Mucosa of rectum (tissue), 2 donors: ENCODE results near the gene SCN11A.
"Not testable (repeated sequence)": the region's sequence is repeated elsewhere in the genome, so short reads cannot be mapped to it uniquely, and the experiment has no call there.

Source experiments
- H3K27ac ChIP-seq, 2 donors: one replicate each; pipeline ENCODE4 v1.7.0; 2013; ENCODE audit warnings: inconsistent platforms in 2 of 2, low read depth in 2 of 2, low read length in 2 of 2
- H3K27me3 ChIP-seq, 2 donors: one replicate each; pipeline ENCODE4 v1.7.0; 2013; ENCODE audit warnings: low read length in 2 of 2; ENCODE audit not compliant: control insufficient read depth in 2 of 2, insufficient read depth in 2 of 2
- H3K36me3 ChIP-seq, 2 donors: one replicate each; pipeline ENCODE4 v1.7.0; 2013; ENCODE audit warnings: low read length in 2 of 2; ENCODE audit not compliant: control insufficient read depth in 2 of 2, insufficient read depth in 2 of 2
- H3K4me1 ChIP-seq, 2 donors: one replicate each; pipeline ENCODE4 v1.7.0; 2013; ENCODE audit warnings: low read length in 2 of 2, mild to moderate bottlenecking in 1 of 2; ENCODE audit not compliant: control insufficient read depth in 2 of 2, insufficient read depth in 2 of 2
- H3K4me3 ChIP-seq, 2 donors: one replicate each; pipeline ENCODE4 v1.7.0; 2013; ENCODE audit warnings: low read length in 2 of 2
- H3K9ac ChIP-seq, 2 donors: one replicate each; pipeline ENCODE4 v1.7.0; 2013; ENCODE audit warnings: low read length in 2 of 2, low read depth in 1 of 2, mild to moderate bottlenecking in 1 of 2
- H3K9me3 ChIP-seq, 2 donors: one replicate each; pipeline ENCODE4 v1.7.0; 2013; ENCODE audit warnings: low read length in 2 of 2; ENCODE audit not compliant: control insufficient read depth in 2 of 2
- donor health status: healthy.
- donor health status: Normal muscosa, but diverticular disease.

The SCN11A gene

DNA sequence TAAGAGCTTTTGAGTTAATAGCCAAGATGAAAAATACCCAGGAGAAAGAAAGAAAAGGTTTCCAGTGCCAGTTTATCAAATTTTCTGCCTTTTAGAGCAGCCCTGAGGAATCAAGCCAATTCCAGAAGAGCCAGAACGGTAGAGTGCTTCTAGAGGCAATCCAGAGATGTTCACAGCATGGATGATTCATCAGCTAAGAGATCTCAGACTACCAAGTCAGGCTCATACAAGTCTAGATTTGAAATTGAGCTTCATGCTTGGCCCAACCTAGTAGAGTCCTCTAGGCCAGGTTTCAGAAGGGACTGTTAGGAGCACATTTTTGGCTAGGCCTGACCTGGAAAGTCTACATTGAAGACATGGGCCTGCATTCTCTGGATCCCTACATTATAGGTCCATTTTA lies 15.5 kb upstream of the SCN11A start:
- Histone ChIP-seq H3K9ac (no peak overlapping the region), H3K9me3 (no peaks in the 10 kb centered on the region), H3K36me3 (peaks cover 32 to 42% of the 10 kb centered on the region in 2 donors), H3K4me3 (no peak overlapping the region), H3K27me3 (no peaks in the 10 kb centered on the region), H3K4me1 (no peaks in the 10 kb centered on the region), H3K27ac (no peak overlapping the region)

DNA sequence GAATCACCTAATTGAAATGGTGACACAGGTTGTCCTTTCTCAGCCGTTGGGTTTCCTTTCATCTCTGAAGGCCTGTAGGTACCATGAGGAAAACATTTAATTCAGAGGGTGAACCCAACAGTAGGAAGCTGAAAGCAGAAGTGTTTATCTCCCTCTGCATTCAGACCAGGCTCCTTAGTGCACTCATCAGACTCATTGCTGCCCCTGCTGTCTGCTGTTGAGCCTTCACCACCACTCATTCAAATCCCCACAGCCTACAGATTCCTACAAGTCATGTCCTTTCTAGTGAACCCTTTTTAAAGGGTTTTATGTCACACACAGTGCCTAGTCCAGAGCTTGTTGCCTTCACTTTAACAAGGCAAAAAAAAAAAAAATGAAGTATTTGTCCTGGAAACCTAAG lies 13.5 kb upstream of the SCN11A start:
- H3K9me3 ChIP-seq = no peaks in the 10 kb centered on the region
- H3K4me3 ChIP-seq = no peak overlapping the region
- H3K36me3 ChIP-seq = peaks cover 23 to 33% of the 10 kb centered on the region in 2 donors
- no peak overlapping the region for H3K27ac ChIP-seq
- H3K9ac ChIP-seq = no peak overlapping the region
- no peaks in the 10 kb centered on the region for H3K27me3 ChIP-seq
- no peaks in the 10 kb centered on the region for H3K4me1 ChIP-seq

DNA sequence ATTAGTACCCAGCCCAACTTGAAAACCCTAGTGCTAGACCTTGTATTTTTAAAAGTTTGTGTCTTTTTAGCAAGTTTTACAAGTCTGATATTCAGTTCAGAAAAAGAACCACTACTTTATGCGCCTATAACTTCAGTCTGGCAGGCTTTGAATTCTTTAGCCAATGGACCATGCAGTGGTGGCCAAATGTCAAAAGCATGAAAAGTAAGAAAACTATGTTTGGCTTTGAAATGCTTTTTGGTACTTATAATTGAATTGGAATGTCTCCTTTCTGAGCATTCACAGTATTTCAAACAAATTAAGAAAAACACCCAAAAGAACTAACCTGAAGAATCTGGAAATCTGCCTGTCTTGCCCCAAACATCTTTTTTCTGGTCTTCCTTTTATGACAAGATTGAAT lies 12.9 kb upstream of the SCN11A start:
- H3K36me3 ChIP-seq = peaks cover 21 to 27% of the 10 kb centered on the region in 2 donors
- no peak overlapping the region for H3K27ac ChIP-seq
- no peak overlapping the region for H3K4me3 ChIP-seq
- H3K9me3 ChIP-seq = no peaks in the 10 kb centered on the region
- H3K4me1 ChIP-seq = no peaks in the 10 kb centered on the region
- H3K27me3 ChIP-seq = no peaks in the 10 kb centered on the region
- no peak overlapping the region for H3K9ac ChIP-seq

DNA sequence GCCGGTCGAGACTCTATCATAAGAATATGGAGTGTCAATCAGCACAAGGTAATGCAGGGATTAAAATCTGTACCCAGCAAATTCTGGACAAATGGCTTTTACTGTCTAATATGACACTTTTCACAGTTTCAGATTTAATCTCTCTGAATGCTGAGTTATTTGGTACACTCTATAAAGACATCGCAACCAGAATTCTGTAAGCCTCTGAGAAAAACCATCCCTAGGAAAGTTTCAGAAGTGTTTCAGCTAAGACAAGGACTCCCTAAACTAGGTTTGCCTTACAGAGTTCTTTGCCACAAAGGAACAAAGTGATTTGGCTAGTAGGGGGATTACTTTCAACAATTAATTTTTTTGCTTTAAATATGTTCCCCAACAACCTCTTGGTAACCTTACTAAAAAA lies 11.4 kb upstream of the SCN11A start:
- Histone ChIP-seq H3K4me3 (no peak overlapping the region), H3K27me3 (no peaks in the 10 kb centered on the region), H3K27ac (no peak overlapping the region), H3K9ac (no peak overlapping the region), H3K9me3 (no peaks in the 10 kb centered on the region), H3K36me3 (peaks cover 17 to 19% of the 10 kb centered on the region in 2 donors), H3K4me1 (no peaks in the 10 kb centered on the region)

DNA sequence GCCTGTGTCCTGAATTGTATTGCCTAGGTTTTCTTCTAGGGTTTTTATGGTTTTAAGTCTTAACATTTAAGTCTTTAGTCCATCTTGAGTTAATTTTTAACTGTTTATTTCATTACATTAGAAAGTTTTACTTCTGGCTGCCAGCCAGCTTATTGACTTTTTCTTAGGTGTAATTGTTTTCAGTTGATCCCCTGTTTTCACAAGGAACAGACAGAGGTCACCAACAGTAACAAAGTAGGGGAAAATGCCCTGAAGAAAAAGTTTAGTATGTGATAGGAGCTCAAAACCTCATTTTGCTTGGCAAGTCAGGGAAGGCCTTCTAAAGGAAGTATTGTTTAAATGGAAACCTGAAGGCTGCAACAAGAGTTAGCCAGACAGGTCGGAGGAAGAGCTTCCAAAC lies 10.4 kb upstream of the SCN11A start:
- Histone ChIP-seq H3K27ac (no peak overlapping the region), H3K4me3 (no peak overlapping the region), H3K36me3 (peaks cover 10 to 14% of the 10 kb centered on the region in 2 donors), H3K4me1 (no peaks in the 10 kb centered on the region), H3K9ac (no peak overlapping the region), H3K27me3 (no peaks in the 10 kb centered on the region), H3K9me3 (no peaks in the 10 kb centered on the region)

DNA sequence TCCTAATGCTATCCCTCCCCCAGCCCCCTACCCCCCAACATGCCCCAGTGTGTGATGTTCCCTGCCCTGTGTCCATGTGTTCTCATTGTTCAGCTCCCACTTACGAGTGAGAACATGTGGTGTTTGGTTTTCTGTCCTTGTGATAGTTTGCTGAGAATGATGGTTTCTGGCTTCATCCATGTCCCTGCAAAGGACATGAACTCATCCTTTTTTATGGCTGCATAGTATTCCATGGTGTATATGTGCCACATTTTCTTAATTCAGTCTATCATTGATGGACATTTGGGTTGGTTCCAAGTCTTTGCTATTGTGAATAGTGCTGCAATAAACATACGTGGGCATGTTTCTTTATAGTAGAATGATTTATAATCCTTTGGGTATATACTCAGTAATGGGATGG lies 9.5 kb upstream of the SCN11A start:
- H3K4me3 ChIP-seq, H3K4me1 ChIP-seq, H3K9me3 ChIP-seq, H3K9ac ChIP-seq, H3K36me3 ChIP-seq, H3K27me3 ChIP-seq, H3K27ac ChIP-seq: not testable (repeated sequence)

DNA sequence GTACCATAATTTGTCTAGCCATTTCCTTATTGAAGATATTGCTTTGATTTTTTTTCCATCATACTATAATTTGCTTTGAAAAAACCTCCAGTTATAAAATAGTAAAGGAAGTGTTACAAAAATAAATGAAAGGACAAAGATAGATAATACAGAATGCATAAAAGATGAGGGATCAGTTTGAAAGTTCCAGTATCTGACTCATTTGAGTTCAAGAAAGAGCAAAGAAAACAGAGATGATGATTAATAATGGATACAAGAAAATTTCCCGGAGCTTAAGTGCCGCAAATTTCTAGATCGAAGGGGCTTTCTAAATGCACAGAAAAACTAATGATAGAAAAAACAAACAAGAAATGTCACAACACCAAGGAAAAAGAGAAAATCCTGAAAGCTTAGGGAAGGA lies 4.4 kb upstream of the SCN11A start:
- Histone ChIP-seq H3K4me3 (no peak overlapping the region), H3K27me3 (no peaks in the 10 kb centered on the region), H3K4me1 (peaks cover 5 to 6% of the 10 kb centered on the region in 2 donors), H3K9me3 (no peaks in the 10 kb centered on the region), H3K27ac (no peak overlapping the region), H3K36me3 (no peaks in the 10 kb centered on the region), H3K9ac (no peak overlapping the region)

DNA sequence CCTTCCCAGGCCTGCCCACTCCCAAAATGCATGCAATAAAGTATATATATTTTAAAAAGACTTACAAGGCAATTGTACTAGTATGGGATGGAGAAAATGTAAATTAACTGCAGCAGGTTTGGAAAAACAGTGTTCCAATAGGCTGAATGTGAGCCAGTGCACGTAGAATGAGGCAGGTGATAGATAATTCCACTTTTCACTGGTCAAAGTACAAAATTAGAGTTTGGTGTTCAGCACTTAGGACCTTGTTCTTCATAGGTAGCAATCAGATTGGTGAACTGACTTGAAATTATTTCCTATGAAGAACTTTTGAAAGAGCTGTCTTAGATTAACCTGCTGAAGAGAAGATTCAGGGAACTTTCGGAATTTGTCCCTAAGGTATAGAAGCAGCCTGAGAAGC lies 2.0 kb upstream of the SCN11A start:
- Histone ChIP-seq H3K36me3 (no peaks in the 10 kb centered on the region), H3K4me3 (no peak overlapping the region), H3K27ac (no peak overlapping the region)

DNA sequence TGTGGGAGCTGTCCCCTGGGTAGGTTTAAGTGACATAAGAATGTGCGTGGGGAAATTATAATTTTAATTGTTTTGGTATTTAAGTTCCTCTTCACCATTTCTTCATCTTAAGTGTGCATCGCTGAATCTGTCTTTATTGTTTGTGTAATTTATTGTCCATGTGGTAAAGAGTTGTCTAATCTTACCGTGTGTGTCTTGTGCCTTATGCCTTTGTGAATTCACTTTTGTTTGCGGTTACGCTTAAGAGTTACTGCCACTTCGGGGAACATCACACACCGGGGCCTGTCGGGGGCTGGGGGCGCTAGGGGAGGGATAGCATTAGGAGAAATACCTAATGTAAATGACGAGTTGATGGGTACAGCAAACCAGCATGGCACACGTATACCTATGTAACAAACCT lies 839 bp upstream of the SCN11A start:
- H3K27ac ChIP-seq = no peak overlapping the region
- peak overlapping the region; percentile 80 to 96 for H3K9ac ChIP-seq
- H3K9me3 ChIP-seq = no peaks in the 10 kb centered on the region
- no peaks in the 10 kb centered on the region for H3K36me3 ChIP-seq
- no peaks in the 10 kb centered on the region for H3K27me3 ChIP-seq
- peaks cover 5 to 6% of the 10 kb centered on the region in 2 donors for H3K4me1 ChIP-seq
- peak overlapping the region; percentile 90 to 100 for H3K4me3 ChIP-seq

More for the DNA sequence above, 2.0 kb upstream of the SCN11A start:
- H3K4me1 ChIP-seq = peaks cover 5 to 6% of the 10 kb centered on the region in 2 donors
- H3K9me3 ChIP-seq = no peaks in the 10 kb centered on the region
- no peaks in the 10 kb centered on the region for H3K27me3 ChIP-seq
- no peak overlapping the region for H3K9ac ChIP-seq

DNA sequence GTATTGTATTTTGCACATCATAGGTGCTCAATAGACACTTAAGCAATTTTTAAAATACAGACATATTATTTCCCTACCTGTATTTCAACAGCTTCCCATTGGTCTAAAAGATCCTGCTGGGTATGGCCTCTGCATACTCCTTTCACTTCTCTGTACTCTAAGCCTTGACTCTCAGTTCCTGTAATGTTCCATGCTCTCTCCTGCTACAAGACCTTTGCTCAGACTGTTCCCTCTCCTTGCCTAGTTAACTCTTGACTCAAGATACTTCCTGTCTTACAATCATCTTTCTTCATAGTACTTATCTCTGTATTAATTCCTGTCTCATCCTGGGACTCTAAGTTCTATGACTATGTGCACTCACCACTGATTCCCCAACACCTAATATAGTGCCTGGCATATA lies 1.7 kb downstream of the SCN11A start:
- Histone ChIP-seq H3K9me3 (no peaks in the 10 kb centered on the region), H3K27ac (no peak overlapping the region), H3K9ac (no peak overlapping the region), H3K4me1 (peaks cover 5 to 6% of the 10 kb centered on the region in 2 donors), H3K4me3 (no peak overlapping the region), H3K36me3 (no peaks in the 10 kb centered on the region), H3K27me3 (no peaks in the 10 kb centered on the region)

DNA sequence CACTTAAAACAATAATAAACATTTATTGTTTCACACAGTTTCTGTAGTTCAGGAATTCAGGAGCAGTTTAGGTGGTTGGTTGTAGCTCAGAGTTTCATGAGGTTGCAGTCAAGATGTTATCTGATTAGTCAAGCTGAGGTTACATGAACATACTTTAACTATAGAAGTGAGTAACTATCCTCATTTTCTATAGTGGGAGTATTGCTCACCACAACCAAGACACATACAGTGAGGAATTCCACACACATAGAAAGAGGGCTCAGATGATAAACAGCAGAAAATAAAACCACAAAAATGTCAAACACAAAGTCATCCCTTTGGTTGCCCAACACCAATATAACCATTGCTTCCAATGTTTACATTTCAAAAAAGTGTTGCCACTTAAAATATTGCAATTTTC lies 13.6 kb downstream of the SCN11A start:
- no peak overlapping the region for H3K4me3 ChIP-seq
- H3K27ac ChIP-seq = no peak overlapping the region
- H3K9ac ChIP-seq = no peak overlapping the region
- no peaks in the 10 kb centered on the region for H3K27me3 ChIP-seq
- no peaks in the 10 kb centered on the region for H3K4me1 ChIP-seq
- H3K9me3 ChIP-seq = no peaks in the 10 kb centered on the region
- no peaks in the 10 kb centered on the region for H3K36me3 ChIP-seq
